Suprapubic skin (tissue), 3 donors: ENCODE measurements around the gene ATG2B.

Source experiments
- CTCF ChIP-seq, 2 donors: fragments of 200-600 bp in 1 of 2; fragments of 450-650 bp in 1 of 2; sonication (generic) in 1 of 2; IDR thresholded peaks; one replicate each; pipeline ENCODE4 v1.5.1; 2016 to 2019; ENCODE audit warnings: antibody characterized with exemption in 2 of 2, mild to moderate bottlenecking in 1 of 2, moderate library complexity in 1 of 2
- POLR2A ChIP-seq, 2 donors: fragments of 450-650 bp; IDR thresholded peaks; one replicate each; pipeline ENCODE4 v1.6.1; 2017; ENCODE audit warnings: antibody characterized with exemption in 2 of 2, mild to moderate bottlenecking in 2 of 2, moderate library complexity in 2 of 2

- TF ChIP-seq POLR2A (IDR thresholded peaks at IDR 0.05) (no peak), CTCF (IDR thresholded peaks at IDR 0.05) (no peak)
These were observed 703 bp upstream of the ATG2B start for GRCh38 chr14:96363751-96364336.
